Astrocyte (in vitro differentiated cells and primary cell): ENCODE data around the gene KIRREL3.

Experiments used
- CTCF ChIP-seq: IDR thresholded peaks from 2 replicates; pipeline ENCODE4 v1.5.1; 2011; ENCODE audit warnings: low read depth, mild to moderate bottlenecking, inconsistent platforms, low read length, moderate library complexity; ENCODE audit not compliant: insufficient read depth
- EZH2 ChIP-seq: IDR thresholded peaks from 2 replicates; pipeline ENCODE4 v1.6.1; 2012; ENCODE audit warnings: mild to moderate bottlenecking, low read length, inconsistent platforms; ENCODE audit not compliant: insufficient read depth

- TF ChIP-seq CTCF = no peak
- TF ChIP-seq EZH2 = no peak
Measured at GRCh38 chr11:126606484-126606883, 394.1 kb downstream of the KIRREL3 start.
